ENCODE data around the gene SLAIN2. TPM values are rescaled to one million over a fixed set of nuclear protein-coding genes. Genes with fewer than 3 reads are reported as not detected.
"Not testable (repeated sequence)": the region's sequence is repeated elsewhere in the genome, so short reads cannot be mapped to it uniquely, and the experiment has no call there.

Gene SLAIN2
- total RNA-seq (2022) (44.8 and 46.6 TPM in 2 replicates), Bru-seq, nascent RNA (percentile 84 among the genes with signal in this experiment), BruChase-seq, experiment 1, labeled RNA remaining after a 2-hour chase (percentile 83 among the genes with signal in this experiment), BruChase-seq, experiment 2, labeled RNA remaining after a 6-hour chase (percentile 79 among the genes with signal in this experiment)
- long read RNA-seq, full-length matches to known transcripts = 23 of 34 reads
- long read RNA-seq, partial matches to known transcripts = 3 of 34 reads
- long read RNA-seq, other reads (novel, unspliced or antisense) = 8 of 34 reads

DNA sequence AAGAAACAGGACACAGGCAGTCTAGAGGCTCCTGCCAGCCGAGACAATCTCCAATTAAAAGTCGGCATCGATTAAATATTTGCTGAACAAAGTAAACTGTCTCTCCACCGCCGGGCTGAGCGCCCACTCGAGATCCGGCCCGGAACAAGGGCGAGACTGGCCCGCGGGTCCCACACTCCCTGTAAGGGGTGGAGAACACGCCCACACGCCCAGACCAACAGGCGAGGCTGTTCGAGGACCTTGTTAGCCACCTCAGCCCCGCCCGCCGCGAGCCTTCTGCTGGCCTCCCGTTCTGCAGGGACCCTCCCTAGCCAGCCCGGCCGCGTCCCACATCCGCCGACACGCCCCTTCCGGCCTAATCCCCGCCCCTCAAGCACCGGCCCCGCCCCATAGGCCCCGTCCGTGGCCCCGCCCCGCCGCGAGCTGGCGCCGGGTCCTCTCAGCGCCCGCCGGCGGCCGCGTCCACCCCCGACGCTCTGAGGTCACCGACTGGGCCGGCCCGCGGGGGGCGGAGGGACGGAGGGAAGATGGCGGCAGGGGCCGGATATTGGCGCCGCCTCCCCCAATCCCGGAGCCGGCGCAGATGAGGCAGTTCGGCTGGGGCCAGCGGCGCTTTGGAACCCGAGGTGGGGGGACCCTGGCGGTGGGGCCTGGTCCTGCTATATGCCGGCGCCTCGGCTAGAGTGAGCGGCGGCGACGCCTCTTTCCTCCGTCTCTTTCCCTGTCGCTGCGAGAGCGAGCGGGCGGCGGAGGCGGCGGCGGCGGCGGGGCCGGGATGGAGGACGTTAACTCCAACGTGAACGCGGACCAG, at the start of gene SLAIN2:
Gene SLAIN2, plus strand, starts transcription at position 565 of the 811 bp plus-strand sequence. Its CDS starts 211 bp downstream, at position 776.
- Mint-ChIP-seq H3K36me3 (ENCODE audit: insufficient read depth, unreplicated experiment) (peaks cover 12% of the 10 kb centered on the region), H3K4me3 (ENCODE audit: unreplicated experiment) (peak within 1 kb of the TSS; percentile 99), H3K9me3 (ENCODE audit: unreplicated experiment) (no peaks in the 10 kb centered on the region), H3K27me3 (ENCODE audit: insufficient read depth, unreplicated experiment) (no peaks in the 10 kb centered on the region), H3K4me1 (ENCODE audit: low read depth, unreplicated experiment) (peaks cover 27% of the 10 kb centered on the region), H3K27ac (ENCODE audit: unreplicated experiment) (peak within 1 kb of the TSS; percentile 95)
- peak in 1 of 2 experiments; percentile 43 for TF ChIP-seq CTCF (IDR thresholded peaks at IDR 0.05; ENCODE audit: insufficient read depth in 1 of 2, low read depth in 1 of 2, low read length in 1 of 2, severe bottlenecking in 1 of 2, unreplicated experiment in 1 of 2)
- CTCF ChIA-PET = interaction anchor here (0.6 kb wide), 1 partner anchor 23 kb away, joined by 4 read pairs; no protein-coding TSS in a partner anchor
- intact Hi-C loops (cut with micrococcal nuclease; ENCODE audit: unreplicated experiment) = loop anchor here (1.0 to 2.0 kb wide), 3 partner anchors 12 to 72 kb away; partner anchors contain the start of gene TEC
- no TSS peak for BruUV-seq (replicated peaks)
- H3K4me3 ChIP-seq (ENCODE audit: low read depth, low read length) = peak within 1 kb of the TSS; percentile 71
- H3K9me3 ChIP-seq = no peaks in the 10 kb centered on the region
- H3K36me3 ChIP-seq (ENCODE audit: control insufficient read depth, insufficient read depth, low read length) = no peaks in the 10 kb centered on the region
- DNase-seq = peak; percentile 98 to 99
- H3K4me1 ChIP-seq = peaks cover 34% of the 10 kb centered on the region
- no peaks in the 10 kb centered on the region for H3K27me3 ChIP-seq (replicated peaks; ENCODE audit: control insufficient read depth, insufficient read depth, low read length)
- POLR2A ChIA-PET = interaction anchor here (0.6 kb wide), 3 partner anchors 52 to 783 kb away, joined by 6 to 12 read pairs (median 8); no protein-coding TSS in a partner anchor

DNA sequence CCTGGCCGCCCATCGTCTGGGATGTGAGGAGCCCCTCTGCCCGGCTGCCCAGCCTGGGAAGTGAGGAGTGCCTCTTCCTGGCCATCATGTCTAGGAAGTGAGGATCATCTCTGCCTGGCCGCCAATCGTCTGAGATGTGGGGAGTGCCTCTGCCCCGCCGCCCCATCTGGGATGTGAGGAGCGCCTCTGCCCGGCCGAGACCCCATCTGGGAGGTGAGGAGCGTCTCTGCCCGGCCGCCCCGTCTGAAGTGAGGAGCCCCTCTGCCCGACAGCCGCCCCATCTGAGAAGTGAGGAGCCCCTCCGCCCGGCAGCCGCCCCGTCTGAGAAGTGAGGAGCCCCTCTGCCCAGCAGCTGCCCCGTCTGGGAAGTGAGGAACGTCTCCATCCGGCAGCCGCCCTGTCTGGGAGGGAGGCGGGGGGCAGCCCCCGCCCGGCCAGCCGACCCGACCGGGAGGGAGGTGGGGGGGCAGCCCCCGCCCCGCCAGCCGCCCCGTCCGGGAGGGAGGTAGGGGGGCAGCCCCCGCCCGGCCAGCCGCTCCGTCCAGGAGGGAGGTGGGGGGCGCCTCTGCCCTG, 49.0 kb upstream of the SLAIN2 start:
- H3K9me3 Mint-ChIP-seq (ENCODE audit: unreplicated experiment); POLR2A ChIA-PET; BruUV-seq (replicated peaks); H3K4me3 ChIP-seq (ENCODE audit: low read depth, low read length); H3K36me3 Mint-ChIP-seq (ENCODE audit: insufficient read depth, unreplicated experiment); H3K9me3 ChIP-seq; H3K4me3 Mint-ChIP-seq (ENCODE audit: unreplicated experiment); CTCF ChIA-PET; H3K27me3 ChIP-seq (replicated peaks; ENCODE audit: control insufficient read depth, insufficient read depth, low read length); H3K27me3 Mint-ChIP-seq (ENCODE audit: insufficient read depth, unreplicated experiment); DNase-seq; H3K4me1 Mint-ChIP-seq (ENCODE audit: low read depth, unreplicated experiment); H3K36me3 ChIP-seq (ENCODE audit: control insufficient read depth, insufficient read depth, low read length); H3K27ac Mint-ChIP-seq (ENCODE audit: unreplicated experiment); H3K4me1 ChIP-seq; intact Hi-C loops (cut with micrococcal nuclease; ENCODE audit: unreplicated experiment): not testable (repeated sequence)

GRCh38 chr4:48295116-48295515, 46.2 kb upstream of the SLAIN2 start:
- no peak overlapping the region for H3K27ac Mint-ChIP-seq (ENCODE audit: unreplicated experiment)

More at GRCh38 chr4:48295116-48295515, 46.2 kb upstream of the SLAIN2 start:
- no peaks in the 10 kb centered on the region for H3K9me3 Mint-ChIP-seq (ENCODE audit: unreplicated experiment)
- intact Hi-C loops (cut with micrococcal nuclease; ENCODE audit: unreplicated experiment) = no loop called here
- H3K4me3 Mint-ChIP-seq (ENCODE audit: unreplicated experiment) = no peak overlapping the region
- no peaks in the 10 kb centered on the region for H3K36me3 Mint-ChIP-seq (ENCODE audit: insufficient read depth, unreplicated experiment)
- no peak for DNase-seq
- H3K9me3 ChIP-seq = no peaks in the 10 kb centered on the region
- CTCF ChIA-PET = interaction anchor here (1.4 kb wide), 1 partner anchor 20 kb away, joined by 5 read pairs; no protein-coding TSS in a partner anchor
- no peaks in the 10 kb centered on the region for H3K36me3 ChIP-seq (ENCODE audit: control insufficient read depth, insufficient read depth, low read length)
- H3K27me3 Mint-ChIP-seq (ENCODE audit: insufficient read depth, unreplicated experiment) = no peaks in the 10 kb centered on the region
- POLR2A ChIA-PET = no interaction called here
- H3K4me1 ChIP-seq = no peaks in the 10 kb centered on the region
- TF ChIP-seq CTCF (IDR thresholded peaks at IDR 0.05; ENCODE audit: insufficient read depth in 1 of 2, low read depth in 1 of 2, low read length in 1 of 2, severe bottlenecking in 1 of 2, unreplicated experiment in 1 of 2) = no peak
- H3K4me3 ChIP-seq (ENCODE audit: low read depth, low read length) = no peak overlapping the region
- no peaks in the 10 kb centered on the region for H3K4me1 Mint-ChIP-seq (ENCODE audit: low read depth, unreplicated experiment)
- no peaks in the 10 kb centered on the region for H3K27me3 ChIP-seq (replicated peaks; ENCODE audit: control insufficient read depth, insufficient read depth, low read length)
- BruUV-seq (replicated peaks) = no TSS peak

All from Caco-2 (cell line).